Hepatocyte (in vitro differentiated cells): Measurements from ENCODE around the gene NRCAM. TPM values are rescaled to one million over a fixed set of nuclear protein-coding genes. Genes with fewer than 3 reads are reported as not detected.

Source experiments
- DNase-seq: peaks from one replicate; pipeline ENCODE4 v3.0.0-alpha.2; 2016; ENCODE audit warnings: low spot score
- H2AFZ ChIP-seq: fragments of 200-600 bp; sonication (generic); 2 replicates; pipeline ENCODE4 v1.6.0; 2016; ENCODE audit warnings: antibody characterized with exemption, mild to moderate bottlenecking
- H3K27ac ChIP-seq: fragments of 200-600 bp; sonication (generic); 2 replicates; pipeline ENCODE4 v1.5.1; 2016; ENCODE audit warnings: mild to moderate bottlenecking
- H3K27me3 ChIP-seq: fragments of 200-600 bp; sonication (generic); 2 replicates; pipeline ENCODE4 v1.6.1; 2016
- H3K36me3 ChIP-seq: fragments of 200-600 bp; sonication (generic); replicated peaks from 2 replicates; pipeline ENCODE4 v1.5.1; 2016; ENCODE audit warnings: low read depth; ENCODE audit not compliant: insufficient read depth
- H3K4me1 ChIP-seq: fragments of 200-600 bp; sonication (generic); 2 replicates; pipeline ENCODE4 v1.5.1; 2016; ENCODE audit warnings: mild to moderate bottlenecking, moderate library complexity; ENCODE audit not compliant: insufficient read depth
- H3K4me2 ChIP-seq: fragments of 200-600 bp; sonication (generic); 2 replicates; pipeline ENCODE4 v1.6.0; 2016
- H3K4me3 ChIP-seq: fragments of 200-600 bp; sonication (generic); 2 replicates; pipeline ENCODE4 v1.5.1; 2016; ENCODE audit warnings: mild to moderate bottlenecking
- H3K79me2 ChIP-seq: fragments of 200-600 bp; sonication (generic); 2 replicates; pipeline ENCODE4 v1.6.0; 2017; ENCODE audit warnings: mild to moderate bottlenecking
- H3K9me2 ChIP-seq: fragments of 200-600 bp; sonication (generic); replicated peaks from 2 replicates; pipeline ENCODE4 v1.6.0; 2017; ENCODE audit warnings: mild to moderate bottlenecking; ENCODE audit not compliant: insufficient read depth
- H3K9me3 ChIP-seq: fragments of 200-600 bp; sonication (generic); 2 replicates; pipeline ENCODE4 v1.5.1; 2016; ENCODE audit warnings: low read depth, mild to moderate bottlenecking
- H4K20me1 ChIP-seq: fragments of 200-600 bp; sonication (generic); 2 replicates; pipeline ENCODE4 v1.6.0; 2016; ENCODE audit warnings: mild to moderate bottlenecking; ENCODE audit not compliant: insufficient read depth, poor library complexity, severe bottlenecking
- EZH2 ChIP-seq: fragments of 200-600 bp; sonication (generic); IDR thresholded peaks from 2 replicates; pipeline ENCODE4 v1.6.1; 2016; ENCODE audit warnings: antibody characterized with exemption, mild to moderate bottlenecking, borderline replicate concordance
- EZH2phosphoT487 ChIP-seq: fragments of 200-600 bp; sonication (generic); IDR thresholded peaks from one replicate; pipeline ENCODE4 v1.6.1; 2018; ENCODE audit warnings: antibody characterized with exemption, mild to moderate bottlenecking, low read depth, moderate library complexity; ENCODE audit not compliant: unreplicated experiment, severe bottlenecking
- whole genome bisulfite sequencing: methylation state at CpG from one replicate; pipeline ENCODE4 v1.1.6; 2016; ENCODE audit warnings: low lambda C conversion rate; ENCODE audit errors: missing lambda C conversion rate; 5-methylcytosine and 5-hydroxymethylcytosine counted together
- polyA plus RNA-seq: library from polyadenylated mRNA; unstranded; fragments of >200 nt; fragmentation: Nextera tagmentation; extraction: Ambion mirVana; gene quantifications from 2 replicates; pipeline ENCODE4 v1.2.1, GENCODE V29; 2016
- total RNA-seq: library from RNA; depleted of rRNA; stranded (reverse); fragments of >200 nt; gene quantifications from 2 replicates; pipeline ENCODE4 v1.2.3, GENCODE V29; 2014
- TF ChIP-seq, protein P1 (sequence below): fragments of 200-600 bp; sonication (generic); IDR thresholded peaks from 2 replicates; pipeline ENCODE4 v1.5.1; 2016; ENCODE audit warnings: antibody characterized with exemption, mild to moderate bottlenecking; ENCODE audit not compliant: poor library complexity

The NRCAM gene
- total and polyA plus RNA-seq, 2 experiments from 2014 or later = 16.0 to 34.4 TPM

DNA sequence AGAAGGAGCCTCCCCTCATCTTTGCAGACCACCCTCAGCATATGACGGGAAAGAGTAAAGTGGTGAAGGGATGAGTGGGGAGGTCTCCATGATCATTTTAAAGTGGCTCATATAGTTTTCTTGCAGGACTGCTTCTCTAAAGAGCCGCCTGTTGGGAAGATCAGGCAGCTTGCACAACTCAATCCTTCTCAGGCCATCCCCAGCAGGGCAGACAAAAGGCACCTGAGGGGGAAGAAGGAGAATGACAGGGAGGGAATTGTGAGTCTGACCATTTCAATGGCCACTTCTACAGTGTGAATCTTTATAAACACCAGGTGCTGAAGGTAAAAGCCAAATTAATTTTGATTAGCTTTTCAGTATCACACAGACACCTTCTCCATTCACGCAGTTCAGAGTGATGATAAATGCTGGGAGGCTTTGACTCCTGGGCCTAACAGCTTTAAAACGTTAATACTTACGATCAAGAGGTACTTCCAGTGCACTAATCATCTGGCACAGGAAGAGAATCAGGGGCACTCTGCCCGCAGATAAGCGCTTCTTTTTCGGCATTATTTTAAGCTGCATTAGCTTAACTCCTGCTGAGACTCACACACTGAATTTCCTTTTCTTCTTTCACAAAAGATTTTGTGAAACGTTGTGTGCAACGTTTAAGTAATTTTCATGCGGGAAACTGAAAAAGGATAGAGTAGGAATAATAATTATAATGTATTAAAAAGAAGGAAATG lies 216.6 kb downstream of the NRCAM start:
- TF ChIP-seq EZH2 (no peak), EZH2phosphoT487 (no peak)
- TF ChIP-seq, protein P1, sequence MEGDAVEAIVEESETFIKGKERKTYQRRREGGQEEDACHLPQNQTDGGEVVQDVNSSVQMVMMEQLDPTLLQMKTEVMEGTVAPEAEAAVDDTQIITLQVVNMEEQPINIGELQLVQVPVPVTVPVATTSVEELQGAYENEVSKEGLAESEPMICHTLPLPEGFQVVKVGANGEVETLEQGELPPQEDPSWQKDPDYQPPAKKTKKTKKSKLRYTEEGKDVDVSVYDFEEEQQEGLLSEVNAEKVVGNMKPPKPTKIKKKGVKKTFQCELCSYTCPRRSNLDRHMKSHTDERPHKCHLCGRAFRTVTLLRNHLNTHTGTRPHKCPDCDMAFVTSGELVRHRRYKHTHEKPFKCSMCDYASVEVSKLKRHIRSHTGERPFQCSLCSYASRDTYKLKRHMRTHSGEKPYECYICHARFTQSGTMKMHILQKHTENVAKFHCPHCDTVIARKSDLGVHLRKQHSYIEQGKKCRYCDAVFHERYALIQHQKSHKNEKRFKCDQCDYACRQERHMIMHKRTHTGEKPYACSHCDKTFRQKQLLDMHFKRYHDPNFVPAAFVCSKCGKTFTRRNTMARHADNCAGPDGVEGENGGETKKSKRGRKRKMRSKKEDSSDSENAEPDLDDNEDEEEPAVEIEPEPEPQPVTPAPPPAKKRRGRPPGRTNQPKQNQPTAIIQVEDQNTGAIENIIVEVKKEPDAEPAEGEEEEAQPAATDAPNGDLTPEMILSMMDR = no peak
- no peak for DNase-seq
- no peak overlapping the region for H3K4me2 ChIP-seq
- no peaks in the 10 kb centered on the region for H3K9me3 ChIP-seq
- WGBS = 63% methylated on average over 11 of the region's 11 CpGs
- no peaks in the 10 kb centered on the region for H4K20me1 ChIP-seq
- H3K79me2 ChIP-seq = no peaks in the 10 kb centered on the region
- H3K9me2 ChIP-seq = no peaks in the 10 kb centered on the region
- no peaks in the 10 kb centered on the region for H3K36me3 ChIP-seq
- no peaks in the 10 kb centered on the region for H3K27me3 ChIP-seq
- peaks cover 16% of the 10 kb centered on the region for H3K4me1 ChIP-seq
- H3K4me3 ChIP-seq = no peak overlapping the region
- no peak overlapping the region for H3K27ac ChIP-seq
- H2AFZ ChIP-seq = no peak overlapping the region

DNA sequence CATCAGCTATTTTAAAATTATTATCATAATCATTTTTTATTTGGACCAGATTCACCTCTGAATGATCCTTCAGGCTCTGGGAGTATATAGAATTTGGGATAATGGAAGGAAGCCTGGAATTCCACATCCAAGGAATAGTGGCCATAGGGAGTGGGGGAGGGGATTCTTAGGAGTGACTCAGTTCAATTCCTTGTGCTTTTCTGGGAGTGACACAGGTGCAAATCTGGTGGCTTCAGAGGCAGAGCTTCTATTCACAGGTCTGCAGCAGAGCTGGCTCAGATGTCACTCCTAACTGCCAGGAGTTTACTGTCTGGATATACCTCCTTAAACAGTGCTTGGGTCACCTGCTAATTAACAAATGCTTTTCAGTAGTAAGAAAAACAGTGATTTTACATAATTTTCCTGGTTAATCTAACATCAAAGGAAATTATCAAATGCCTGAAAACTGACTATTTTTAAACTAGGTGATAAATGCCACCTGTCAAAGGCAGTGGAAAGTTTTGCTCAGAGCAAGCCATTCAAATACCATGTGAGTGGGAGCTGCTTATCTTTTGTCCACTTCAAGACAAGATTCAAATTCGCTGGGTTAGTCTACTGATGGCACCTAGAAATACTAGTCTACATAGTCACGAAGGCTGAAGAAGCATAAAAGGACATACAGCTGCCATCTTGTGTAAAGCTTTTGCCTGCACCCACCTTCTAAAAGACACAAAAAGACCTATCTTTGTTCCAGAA lies 219.4 kb downstream of the NRCAM start:
- WGBS = 62% methylated on average over 2 of the region's 2 CpGs
- TF ChIP-seq, protein P1 = no peak
- no peak for TF ChIP-seq EZH2phosphoT487
- no peak for TF ChIP-seq EZH2
- Histone ChIP-seq H3K4me2 (no peak overlapping the region), H4K20me1 (no peaks in the 10 kb centered on the region), H3K27me3 (no peaks in the 10 kb centered on the region), H3K36me3 (no peaks in the 10 kb centered on the region), H3K27ac (peak overlapping the region; percentile 49), H2AFZ (no peak overlapping the region), H3K9me3 (no peaks in the 10 kb centered on the region), H3K4me3 (no peak overlapping the region), H3K79me2 (no peaks in the 10 kb centered on the region), H3K4me1 (peaks cover 23% of the 10 kb centered on the region), H3K9me2 (no peaks in the 10 kb centered on the region)
- DNase-seq = peak; percentile 18

DNA sequence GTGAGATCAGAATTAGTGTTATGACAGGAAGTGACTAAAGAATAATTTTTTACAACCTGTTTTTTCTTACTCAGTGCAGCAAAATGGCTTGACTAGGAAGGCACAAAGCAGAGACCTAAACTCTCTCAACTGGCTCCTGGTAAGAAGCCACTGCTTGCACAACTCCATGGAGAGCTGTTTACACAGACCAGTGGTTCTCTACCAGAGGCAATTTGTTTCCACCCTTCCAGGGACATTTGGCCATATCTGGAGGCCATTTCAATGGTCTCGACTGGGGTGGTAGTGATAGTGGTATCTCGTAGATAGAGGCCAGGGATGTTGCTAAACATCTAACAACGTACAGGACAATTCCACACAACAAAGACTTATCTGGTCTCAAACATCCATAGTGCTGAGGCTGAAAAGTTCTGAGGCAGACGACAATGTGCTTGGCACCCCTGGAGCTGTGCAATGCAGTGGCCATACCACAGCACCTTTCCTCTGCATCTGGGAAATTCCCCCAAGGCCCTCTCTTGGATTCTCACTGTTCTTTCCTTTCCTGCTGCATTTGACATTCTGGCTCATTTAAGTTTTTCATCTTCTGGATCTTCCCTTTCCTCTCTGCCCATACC lies 220.7 kb downstream of the NRCAM start:
- Histone ChIP-seq H3K36me3 (no peaks in the 10 kb centered on the region), H3K27ac (peak overlapping the region; percentile 49), H3K79me2 (no peaks in the 10 kb centered on the region), H3K4me2 (peak overlapping the region; percentile 23), H4K20me1 (no peaks in the 10 kb centered on the region), H3K27me3 (no peaks in the 10 kb centered on the region), H2AFZ (no peak overlapping the region), H3K4me3 (no peak overlapping the region), H3K4me1 (peaks cover 23% of the 10 kb centered on the region), H3K9me2 (no peaks in the 10 kb centered on the region), H3K9me3 (no peaks in the 10 kb centered on the region)
- TF ChIP-seq EZH2phosphoT487 (no peak), EZH2 (no peak)
- TF ChIP-seq, protein P1 = no peak
- peak; percentile 23 for DNase-seq
- WGBS = 43% methylated on average over 4 of the region's 4 CpGs
